ENCODE measurements around the gene NTNG2. TPM values are rescaled to one million over a fixed set of nuclear protein-coding genes. Genes with fewer than 3 reads are reported as not detected.

NTNG2 gene
- total RNA-seq, result 1 to 10 TPM; 1.3 TPM
- 2.8 TPM for polyA plus RNA-seq (2013, experiment 1 of 2)
- polyA plus RNA-seq (2013, experiment 2 of 2), result 2.3 TPM
- long read RNA-seq, experiment 1, result 0 reads
- long read RNA-seq, experiment 2, result 0 reads
- long read RNA-seq, experiment 3, result 0 reads
- long read RNA-seq, experiment 4, result 0 reads

DNA sequence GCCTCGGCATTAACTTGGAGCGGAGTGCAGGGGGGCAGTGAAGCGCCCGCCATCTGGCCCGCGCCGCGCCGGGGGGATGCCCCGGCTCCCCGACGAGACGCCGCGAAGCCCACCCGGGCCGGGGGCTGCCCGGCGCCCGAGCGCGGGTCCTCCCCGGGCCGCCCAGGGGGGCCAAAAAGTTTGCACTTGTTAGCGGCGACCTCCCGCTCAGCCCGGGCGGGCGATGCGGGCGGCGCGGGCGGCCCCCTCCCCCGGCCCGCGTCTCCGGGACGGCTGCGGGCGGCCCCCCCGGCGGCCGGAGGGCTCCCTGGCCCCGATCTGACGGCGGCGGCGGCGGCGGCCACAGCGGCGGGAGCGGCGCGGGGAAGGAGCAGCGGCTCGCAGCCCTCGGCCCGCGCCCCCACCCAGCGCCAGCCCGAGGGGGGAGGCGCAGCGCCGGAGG lies at the start of gene NTNG2:
TSS of gene NTNG2 (plus strand) at position 316 of the 442 bp plus-strand sequence. CDS start 4,774 bp downstream, outside the sequence.
- peaks cover 3% of the 10 kb centered on the region for H3K4me1 ChIP-seq (ENCODE audit: control insufficient read depth, insufficient read depth, low read length)
- no peak for DNase-seq
- WGBS, 2 experiments (ENCODE audit: insufficient coverage in 1 of 2, insufficient read length in 1 of 2), result 0% methylated on average over 1 to 67 of the region's 67 CpGs
- H3K9ac ChIP-seq (ENCODE audit: extremely low read depth, low read length, poor library complexity, severe bottlenecking), result no peak within 1 kb of the TSS
- Mint-ChIP-seq H3K27me3 (ENCODE audit: insufficient read depth) (peaks cover 75% of the 10 kb centered on the region), H3K36me3 (ENCODE audit: low read depth) (no peaks in the 10 kb centered on the region), H3K9me3 (no peaks in the 10 kb centered on the region), H3K27ac (no peak within 1 kb of the TSS), H3K4me3 (peak within 1 kb of the TSS; percentile 65), H3K4me1 (peaks cover 3% of the 10 kb centered on the region)
- no peaks in the 10 kb centered on the region for H3K9me3 ChIP-seq (ENCODE audit: control insufficient read depth, low read length)
- H3K36me3 ChIP-seq (ENCODE audit: control insufficient read depth, insufficient read depth, low read length), result no peaks in the 10 kb centered on the region
- no peak within 1 kb of the TSS for H3K27ac ChIP-seq (ENCODE audit: low read depth, low read length)
- peaks cover 91% of the 10 kb centered on the region for H3K27me3 ChIP-seq (ENCODE audit: control insufficient read depth, insufficient read depth, low read length, poor library complexity, severe bottlenecking)
- no peak for TF ChIP-seq CTCF (conservative IDR thresholded peaks at IDR 0.05)
- H3K4me3 ChIP-seq (ENCODE audit: low read length), result peak within 1 kb of the TSS; percentile 75

DNA sequence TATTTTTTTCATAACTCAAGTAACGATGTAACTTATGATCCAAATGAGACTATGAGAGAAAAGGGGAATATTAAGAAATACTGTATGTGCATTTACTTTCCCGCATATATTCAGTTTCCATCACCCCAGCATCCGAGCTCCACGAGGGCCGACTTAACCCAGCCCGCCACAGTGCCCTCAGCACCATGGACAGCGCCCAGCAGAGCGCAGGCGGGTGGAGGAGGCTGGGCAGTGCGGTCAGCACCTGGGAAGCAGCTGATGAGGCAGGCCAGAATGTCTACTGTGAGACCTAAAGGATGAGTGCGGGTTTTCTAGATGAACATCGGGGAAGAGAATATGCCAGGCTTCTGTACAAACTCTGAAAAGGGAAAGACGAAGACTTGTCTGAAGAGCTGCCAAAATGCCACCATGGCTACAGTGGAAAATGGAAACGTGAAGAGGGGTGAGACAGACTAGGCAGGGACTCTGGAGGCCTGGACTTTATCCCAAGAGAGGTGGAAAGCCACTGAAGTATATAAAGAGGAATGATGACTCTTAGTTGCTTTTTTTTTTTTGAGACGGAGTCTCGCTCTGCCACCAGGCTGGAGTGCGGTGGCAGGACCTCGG lies 47.7 kb upstream of the NTNG2 start:
- Mint-ChIP-seq H3K36me3 (ENCODE audit: low read depth) (no peaks in the 10 kb centered on the region), H3K27ac (no peak overlapping the region), H3K4me1 (peaks cover 3% of the 10 kb centered on the region), H3K9me3 (no peaks in the 10 kb centered on the region), H3K27me3 (ENCODE audit: insufficient read depth) (peaks cover 15% of the 10 kb centered on the region), H3K4me3 (no peak overlapping the region)
- no peak overlapping the region for H3K9ac ChIP-seq (ENCODE audit: extremely low read depth, low read length, poor library complexity, severe bottlenecking)
- H3K36me3 ChIP-seq (ENCODE audit: control insufficient read depth, insufficient read depth, low read length), result no peaks in the 10 kb centered on the region
- TF ChIP-seq CTCF (conservative IDR thresholded peaks at IDR 0.05), result no peak
- H3K4me3 ChIP-seq (ENCODE audit: low read length), result no peak overlapping the region
- H3K4me1 ChIP-seq (ENCODE audit: control insufficient read depth, insufficient read depth, low read length), result no peaks in the 10 kb centered on the region
- DNase-seq, result peak; percentile 95
- no peak overlapping the region for H3K27ac ChIP-seq (ENCODE audit: low read depth, low read length)
- WGBS, 2 experiments (ENCODE audit: insufficient coverage in 1 of 2, insufficient read length in 1 of 2), result 35 to 42% methylated on average over 15 to 18 of the region's 18 CpGs
- H3K27me3 ChIP-seq (ENCODE audit: control insufficient read depth, insufficient read depth, low read length, poor library complexity, severe bottlenecking), result peaks cover 9% of the 10 kb centered on the region
- no peaks in the 10 kb centered on the region for H3K9me3 ChIP-seq (ENCODE audit: control insufficient read depth, low read length)

DNA sequence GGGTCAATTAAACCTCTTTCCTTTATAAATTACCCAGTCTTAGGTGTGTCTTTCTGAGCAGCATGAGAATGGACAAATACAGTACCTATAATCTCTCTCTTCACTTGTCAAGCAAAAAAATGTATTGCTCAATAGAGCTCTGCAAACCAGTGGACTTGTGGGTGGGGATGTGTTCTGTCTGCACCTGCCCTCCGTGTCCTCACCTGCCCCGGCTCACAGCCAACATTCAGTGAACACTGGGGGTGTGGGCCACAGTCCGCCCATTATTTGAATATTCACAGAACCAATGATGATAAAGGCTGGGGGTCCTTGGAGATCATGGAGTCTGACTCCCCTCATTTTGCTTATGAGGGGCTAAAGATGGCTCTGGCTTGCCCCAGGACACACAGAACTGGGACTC lies 45.3 kb upstream of the NTNG2 start:
- 93 to 94% methylated on average over 3 of the region's 3 CpGs for WGBS, 2 experiments (ENCODE audit: insufficient coverage in 1 of 2, insufficient read length in 1 of 2)

More for the DNA sequence above, 45.3 kb upstream of the NTNG2 start:
- Histone ChIP-seq H3K27ac (ENCODE audit: low read depth, low read length) (no peak overlapping the region), H3K27me3 (ENCODE audit: control insufficient read depth, insufficient read depth, low read length, poor library complexity, severe bottlenecking) (peaks cover 9% of the 10 kb centered on the region), H3K4me1 (ENCODE audit: control insufficient read depth, insufficient read depth, low read length) (no peaks in the 10 kb centered on the region), H3K9me3 (ENCODE audit: control insufficient read depth, low read length) (no peaks in the 10 kb centered on the region), H3K4me3 (ENCODE audit: low read length) (no peak overlapping the region), H3K9ac (ENCODE audit: extremely low read depth, low read length, poor library complexity, severe bottlenecking) (no peak overlapping the region), H3K36me3 (ENCODE audit: control insufficient read depth, insufficient read depth, low read length) (no peaks in the 10 kb centered on the region)
- peaks cover under 1% of the 10 kb centered on the region for H3K4me1 Mint-ChIP-seq
- no peak overlapping the region for H3K27ac Mint-ChIP-seq
- no peak overlapping the region for H3K4me3 Mint-ChIP-seq
- H3K36me3 Mint-ChIP-seq (ENCODE audit: low read depth), result no peaks in the 10 kb centered on the region
- peaks cover 12% of the 10 kb centered on the region for H3K27me3 Mint-ChIP-seq (ENCODE audit: insufficient read depth)
- DNase-seq, result no peak
- H3K9me3 Mint-ChIP-seq, result no peaks in the 10 kb centered on the region
- no peak for TF ChIP-seq CTCF (conservative IDR thresholded peaks at IDR 0.05)

Measured in endodermal cell (in vitro differentiated cells).